Activated CD4-positive, alpha-beta memory T cell treated with anti-CD3 and anti-CD28 coated beads, Interleukin-2, amount 10 ng/mL, durations not matched to agents 7 days and 5 days (primary cell): Measurements from ENCODE around the gene RTKN2. TPM values are rescaled to one million over a fixed set of nuclear protein-coding genes. Genes with fewer than 3 reads are reported as not detected.

ENCODE experiments used
- CTCF ChIA-PET: fragments of 350-600 bp; sonication (Branson Sonifier 250); formaldehyde crosslinking; loops from one replicate; lab custom pipeline; 2021; ENCODE audit warnings: antibody characterized with exemption, inconsistent platforms; lab: Charles Lee
- POLR2A ChIA-PET: fragments of 350-600 bp; sonication (Branson Sonifier 250); formaldehyde crosslinking; loops from one replicate; lab custom pipeline; 2021; ENCODE audit warnings: antibody characterized with exemption; lab: Charles Lee
- DNase-seq: peaks from one replicate; pipeline ENCODE4 v3.0.0-alpha.2; 2020
- H3K27ac Mint-ChIP-seq: one replicate; pipeline ENCODE4 v1.8.0; 2021; ENCODE audit warnings: mild to moderate bottlenecking, mixed read lengths
- H3K27me3 Mint-ChIP-seq: one replicate; pipeline ENCODE4 v1.8.0; 2021; ENCODE audit warnings: mixed read lengths
- H3K36me3 Mint-ChIP-seq: one replicate; pipeline ENCODE4 v1.8.0; 2021; ENCODE audit warnings: low read depth, mixed read lengths
- H3K4me1 Mint-ChIP-seq: one replicate; pipeline ENCODE4 v1.8.0; 2021; ENCODE audit warnings: mixed read lengths
- H3K4me3 Mint-ChIP-seq: one replicate; pipeline ENCODE4 v1.8.0; 2021; ENCODE audit warnings: mild to moderate bottlenecking, mixed read lengths
- H3K9me3 Mint-ChIP-seq: one replicate; pipeline ENCODE4 v1.8.0; 2021; ENCODE audit warnings: mixed read lengths
- total RNA-seq, 2 experiments: library from RNA; stranded (reverse); gene quantifications; one replicate each; pipeline ENCODE4 v1.2.3, GENCODE V29; 2021

RTKN2 gene
- total RNA-seq, 2 experiments from 2014 or later: 6.6 to 6.9 TPM

DNA sequence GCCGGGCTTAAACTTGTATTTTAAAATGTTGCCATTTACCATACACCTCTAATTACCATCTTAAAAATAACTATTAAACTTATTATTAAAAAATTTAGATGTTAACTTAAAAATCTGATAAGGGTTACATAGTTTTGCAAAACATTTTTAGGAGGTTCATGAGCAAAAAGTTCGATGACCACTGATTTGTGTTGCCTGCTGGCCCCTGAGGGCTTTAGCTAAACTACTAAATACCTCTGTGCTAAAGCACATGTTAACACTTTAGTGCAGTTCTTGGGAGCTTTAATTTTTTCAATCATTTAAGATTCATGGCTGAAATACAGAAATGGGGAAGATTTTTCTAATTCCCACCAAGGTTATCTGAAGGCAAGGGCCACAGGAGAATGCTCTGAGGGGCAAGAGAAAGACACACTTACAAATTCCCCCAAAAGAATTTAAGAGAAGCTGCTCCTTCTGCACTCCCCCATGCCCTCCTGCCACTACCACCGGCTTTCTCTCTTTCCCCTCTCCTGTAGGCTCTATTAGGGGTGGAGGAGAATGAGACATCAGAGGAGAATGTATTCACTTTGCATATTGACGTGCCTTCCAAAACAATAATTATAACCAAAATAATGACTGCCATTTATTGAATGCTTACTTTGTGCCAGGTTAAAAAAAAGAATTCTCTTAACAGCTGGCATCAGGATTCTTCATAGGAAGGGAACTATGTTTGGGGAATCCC, 106.2 kb downstream of the RTKN2 start:
- H3K9me3 Mint-ChIP-seq: peaks cover 9% of the 10 kb centered on the region

DNA sequence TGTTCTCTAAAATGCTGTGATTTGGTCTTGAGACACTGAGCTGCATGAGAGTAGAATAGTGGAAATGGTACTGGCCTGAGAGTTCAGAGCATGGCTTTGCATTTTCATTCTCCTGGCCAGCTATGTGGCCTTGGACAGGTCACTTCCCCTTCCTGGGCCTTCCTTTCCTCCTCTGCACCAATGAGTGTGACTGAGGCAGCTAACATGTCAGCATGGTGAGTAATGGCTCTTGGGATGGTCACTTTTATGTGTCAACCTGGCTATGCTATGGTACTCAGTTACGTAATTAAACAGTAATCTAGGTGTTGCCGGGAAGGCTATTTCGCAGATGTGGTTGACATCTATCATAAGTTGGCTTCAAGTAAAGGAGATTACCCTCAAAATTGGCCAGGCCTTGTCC, 109.3 kb downstream of the RTKN2 start:
- Mint-ChIP-seq H3K4me1 (peaks cover 2% of the 10 kb centered on the region), H3K9me3 (peaks cover 12% of the 10 kb centered on the region), H3K4me3 (no peak overlapping the region), H3K36me3 (peaks cover 2% of the 10 kb centered on the region), H3K27ac (no peak overlapping the region), H3K27me3 (no peaks in the 10 kb centered on the region)
- ChIA-PET POLR2A (no interaction called here), CTCF (no interaction called here)
- DNase-seq: no peak

More for the DNA sequence above, 106.2 kb downstream of the RTKN2 start:
- Mint-ChIP-seq H3K36me3 (peaks cover 4% of the 10 kb centered on the region), H3K4me3 (no peak overlapping the region), H3K27me3 (no peaks in the 10 kb centered on the region), H3K4me1 (peaks cover 8% of the 10 kb centered on the region), H3K27ac (no peak overlapping the region)
- DNase-seq: no peak
- ChIA-PET POLR2A (interaction anchor here (1.2 to 1.7 kb wide), 2 partner anchors 9 to 22 kb away, joined by 5 read pairs; no protein-coding TSS in a partner anchor), CTCF (interaction anchor here (0.8 to 1.6 kb wide), 2 partner anchors 34 to 907 kb away, joined by 3 read pairs; no protein-coding TSS in a partner anchor)

DNA sequence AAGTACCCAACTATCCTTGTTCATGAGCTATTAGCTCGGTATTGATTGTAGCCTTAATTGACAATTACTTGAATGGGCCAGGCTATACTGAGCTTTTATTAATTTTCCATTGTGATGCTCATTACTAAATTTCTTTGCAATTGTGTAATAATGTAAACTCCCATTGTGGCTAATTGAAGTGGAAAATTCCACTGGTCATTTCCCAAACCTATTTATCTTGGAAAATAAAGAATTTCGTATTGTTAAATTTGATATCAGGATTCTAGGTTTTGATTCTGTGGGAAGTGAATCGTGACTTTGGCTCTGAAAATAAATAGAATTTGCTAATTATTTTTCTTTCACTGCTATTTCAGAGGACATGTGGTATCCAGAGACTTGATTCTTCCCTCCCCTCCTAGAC, 111.0 kb downstream of the RTKN2 start:
- H3K27me3 Mint-ChIP-seq: no peaks in the 10 kb centered on the region
- H3K4me1 Mint-ChIP-seq: peaks cover 2% of the 10 kb centered on the region
- peaks cover 18% of the 10 kb centered on the region for H3K9me3 Mint-ChIP-seq
- no peak overlapping the region for H3K27ac Mint-ChIP-seq
- no peak for DNase-seq
- CTCF ChIA-PET: interaction anchor here (1.2 kb wide), 1 partner anchor 88 kb away, joined by 3 read pairs; no protein-coding TSS in a partner anchor
- H3K4me3 Mint-ChIP-seq: no peak overlapping the region
- POLR2A ChIA-PET: interaction anchor here (1.2 kb wide), 2 partner anchors 12 to 37 kb away, joined by 4 read pairs; no protein-coding TSS in a partner anchor
- H3K36me3 Mint-ChIP-seq: peaks cover 1% of the 10 kb centered on the region

DNA sequence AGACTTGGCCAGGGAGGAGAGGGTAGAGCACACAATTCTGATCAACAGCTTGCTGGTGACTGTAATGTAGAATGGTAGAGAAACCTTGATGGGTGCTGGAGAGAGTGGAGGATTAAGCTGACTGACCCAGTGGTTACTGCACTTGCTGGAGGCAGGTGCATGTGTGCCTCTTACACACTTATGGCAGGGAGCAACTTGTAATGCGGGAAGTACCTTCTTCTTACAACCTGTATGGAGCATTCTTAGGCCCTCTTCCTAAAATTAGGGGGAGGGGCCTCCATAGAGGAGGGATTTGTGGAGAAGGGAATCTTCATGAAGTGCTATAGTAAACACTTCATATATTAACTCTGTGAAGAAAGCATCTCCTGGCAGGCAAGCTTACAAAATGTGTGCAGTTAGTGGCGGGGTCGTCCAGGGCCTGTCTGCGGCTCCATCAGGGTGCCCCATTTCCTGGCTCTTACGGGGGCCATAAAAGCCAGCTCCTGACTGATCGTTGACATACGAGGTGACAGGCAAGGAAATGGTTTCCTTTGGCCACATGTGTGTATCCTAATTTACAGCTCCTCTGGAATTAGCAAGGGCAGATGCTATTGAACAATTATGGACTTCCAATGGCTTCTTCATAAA, 113.5 kb downstream of the RTKN2 start:
- H3K27me3 Mint-ChIP-seq: no peaks in the 10 kb centered on the region
- H3K4me3 Mint-ChIP-seq: no peak overlapping the region
- CTCF ChIA-PET: no interaction called here
- no peak overlapping the region for H3K27ac Mint-ChIP-seq
- no peak for DNase-seq
- POLR2A ChIA-PET: no interaction called here
- peaks cover 8% of the 10 kb centered on the region for H3K36me3 Mint-ChIP-seq
- peaks cover 32% of the 10 kb centered on the region for H3K9me3 Mint-ChIP-seq
- H3K4me1 Mint-ChIP-seq: no peaks in the 10 kb centered on the region

DNA sequence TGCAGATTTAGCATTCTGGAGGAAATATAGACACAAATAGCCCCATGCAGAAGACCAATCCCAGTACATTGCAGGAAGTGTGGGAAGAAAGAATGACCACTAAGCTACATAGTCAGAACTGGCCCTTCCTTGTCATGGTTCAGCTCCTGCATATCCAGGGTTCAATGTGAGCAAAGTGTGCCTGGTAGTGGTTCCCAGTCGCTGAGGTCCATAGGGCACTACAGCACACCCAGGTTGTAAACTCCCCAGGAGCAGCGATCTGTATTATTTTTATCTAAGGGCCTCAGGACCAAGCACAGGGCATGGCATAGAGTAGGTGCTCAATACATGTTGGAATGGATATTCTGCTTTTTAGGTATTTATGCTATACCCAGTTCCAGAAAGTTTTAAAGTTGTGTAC, 114.4 kb downstream of the RTKN2 start:
- Mint-ChIP-seq H3K4me3 (no peak overlapping the region), H3K27me3 (no peaks in the 10 kb centered on the region), H3K4me1 (no peaks in the 10 kb centered on the region), H3K9me3 (peaks cover 32% of the 10 kb centered on the region), H3K27ac (no peak overlapping the region), H3K36me3 (peaks cover 8% of the 10 kb centered on the region)
- ChIA-PET POLR2A (no interaction called here), CTCF (no interaction called here)
- no peak for DNase-seq

DNA sequence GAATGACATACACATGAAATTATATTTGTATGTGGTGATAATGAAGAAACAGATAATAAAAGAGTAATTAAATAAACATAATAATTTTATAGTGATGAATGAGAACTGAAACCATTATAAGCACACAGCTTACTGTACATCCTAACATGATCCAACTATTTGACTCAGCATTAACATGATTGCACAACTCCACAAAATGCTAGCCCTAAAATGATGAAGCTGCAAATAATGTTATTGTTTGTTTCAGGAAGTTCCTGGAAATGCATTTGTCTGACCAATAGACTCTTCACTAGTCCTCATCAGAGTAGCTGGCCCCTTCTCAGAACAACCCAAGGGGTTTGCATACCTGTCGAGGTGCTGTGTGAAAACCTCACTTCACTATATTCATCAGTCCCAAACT, 115.5 kb downstream of the RTKN2 start:
- no peak for DNase-seq
- ChIA-PET POLR2A (no interaction called here), CTCF (no interaction called here)
- H3K4me1 Mint-ChIP-seq: no peaks in the 10 kb centered on the region
- H3K27ac Mint-ChIP-seq: no peak overlapping the region
- no peak overlapping the region for H3K4me3 Mint-ChIP-seq
- peaks cover 27% of the 10 kb centered on the region for H3K9me3 Mint-ChIP-seq
- peaks cover 8% of the 10 kb centered on the region for H3K36me3 Mint-ChIP-seq
- H3K27me3 Mint-ChIP-seq: no peaks in the 10 kb centered on the region

DNA sequence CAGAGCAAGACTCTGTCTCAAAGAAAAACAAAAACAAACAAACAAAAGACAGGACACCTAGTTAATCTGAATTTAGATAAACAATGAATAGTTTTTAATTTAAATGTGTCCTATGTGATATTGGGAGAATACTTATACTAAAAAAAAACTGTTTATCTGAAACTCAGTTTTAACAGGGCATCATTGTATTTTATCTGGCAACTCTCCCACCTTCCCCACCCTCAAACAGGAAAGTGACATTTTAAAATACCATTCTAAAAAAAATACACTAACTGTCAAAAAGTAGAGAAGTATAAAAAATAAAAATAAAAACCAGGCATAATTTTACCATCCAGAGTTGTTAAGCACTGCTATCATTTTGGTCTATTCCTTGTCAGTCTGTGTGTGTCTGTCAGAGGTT, 119.0 kb downstream of the RTKN2 start:
- Mint-ChIP-seq H3K4me1 (no peaks in the 10 kb centered on the region), H3K9me3 (peaks cover 20% of the 10 kb centered on the region), H3K27me3 (no peaks in the 10 kb centered on the region), H3K36me3 (peaks cover 8% of the 10 kb centered on the region), H3K4me3 (no peak overlapping the region), H3K27ac (no peak overlapping the region)
- DNase-seq: no peak
- POLR2A ChIA-PET: no interaction called here
- CTCF ChIA-PET: no interaction called here

DNA sequence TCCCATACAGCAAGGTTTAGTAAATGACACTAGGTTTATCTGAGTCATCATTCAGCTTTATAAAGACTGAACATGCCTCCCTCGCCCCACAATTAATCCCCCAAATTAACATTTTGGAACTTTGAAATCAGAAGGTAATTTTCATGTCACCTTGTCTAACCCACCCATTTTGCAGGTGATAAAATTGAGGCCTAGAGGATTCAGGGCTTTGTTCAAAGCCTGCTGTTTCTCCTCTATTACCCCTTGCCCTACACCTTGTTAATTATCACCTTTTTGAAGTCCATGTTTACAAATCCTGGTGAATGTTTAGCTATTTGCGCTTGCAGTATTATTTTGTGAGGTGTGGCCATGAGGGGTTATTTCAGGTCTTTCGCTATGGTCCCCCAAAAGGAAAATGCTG, 120.5 kb downstream of the RTKN2 start:
- no peaks in the 10 kb centered on the region for H3K4me1 Mint-ChIP-seq
- H3K27me3 Mint-ChIP-seq: no peaks in the 10 kb centered on the region
- peaks cover 24% of the 10 kb centered on the region for H3K9me3 Mint-ChIP-seq
- H3K36me3 Mint-ChIP-seq: peaks cover 8% of the 10 kb centered on the region
- H3K4me3 Mint-ChIP-seq: no peak overlapping the region
- no peak overlapping the region for H3K27ac Mint-ChIP-seq
- CTCF ChIA-PET: interaction anchor here (1.6 kb wide), 1 partner anchor 97 kb away, joined by 5 read pairs; no protein-coding TSS in a partner anchor
- DNase-seq: no peak
- POLR2A ChIA-PET: interaction anchor here (1.0 kb wide), 1 partner anchor 35 kb away, joined by 3 read pairs; no protein-coding TSS in a partner anchor

DNA sequence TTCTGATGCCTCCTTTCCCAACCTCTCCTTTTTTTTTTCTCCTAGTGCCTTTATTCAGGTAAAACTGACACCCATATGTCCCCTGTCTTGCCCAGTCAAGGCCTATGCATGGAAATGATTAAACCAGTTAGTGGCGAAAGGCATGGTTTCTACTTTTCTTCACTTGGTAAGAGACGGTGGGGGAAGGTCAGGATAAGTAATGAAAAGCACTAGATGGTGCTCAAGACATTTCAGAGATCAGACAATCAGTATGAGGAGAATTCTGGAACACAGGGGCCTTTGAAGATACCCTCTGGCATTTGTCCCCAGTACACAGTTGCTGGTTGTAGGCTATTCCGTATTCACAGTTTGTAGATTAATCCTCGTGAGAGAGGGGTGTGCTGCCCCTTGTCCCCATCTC, 121.2 kb downstream of the RTKN2 start:
- Mint-ChIP-seq H3K27ac (no peak overlapping the region), H3K27me3 (no peaks in the 10 kb centered on the region), H3K36me3 (peaks cover 14% of the 10 kb centered on the region), H3K4me1 (no peaks in the 10 kb centered on the region), H3K9me3 (peaks cover 29% of the 10 kb centered on the region), H3K4me3 (no peak overlapping the region)
- DNase-seq: no peak
- CTCF ChIA-PET: interaction anchor here (1.6 kb wide), 1 partner anchor 98 kb away, joined by 5 read pairs; no protein-coding TSS in a partner anchor
- POLR2A ChIA-PET: no interaction called here

DNA sequence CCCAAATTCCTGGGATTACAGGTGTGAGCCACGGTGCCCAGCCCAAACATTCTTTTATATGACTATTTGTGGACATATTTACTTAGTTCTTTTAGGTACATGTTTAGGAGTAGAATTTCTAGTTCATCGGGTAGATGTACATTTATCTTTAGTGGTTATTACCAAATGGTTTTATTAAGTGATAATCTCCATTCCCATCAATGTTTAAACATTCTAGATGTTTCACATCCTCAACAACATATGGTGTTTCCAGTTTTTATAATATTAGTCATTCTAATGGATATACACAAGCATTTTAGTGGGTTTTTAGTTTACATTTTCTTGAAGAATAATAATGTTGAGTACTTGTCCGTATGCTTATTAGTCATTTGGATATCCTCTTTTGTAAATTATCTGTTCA, 131.7 kb downstream of the RTKN2 start:
- no peaks in the 10 kb centered on the region for H3K27me3 Mint-ChIP-seq
- H3K36me3 Mint-ChIP-seq: peaks cover 28% of the 10 kb centered on the region
- H3K4me3 Mint-ChIP-seq: no peak overlapping the region
- peaks cover 24% of the 10 kb centered on the region for H3K9me3 Mint-ChIP-seq
- no peak overlapping the region for H3K27ac Mint-ChIP-seq
- no peak for DNase-seq
- CTCF ChIA-PET: interaction anchor here (0.7 kb wide), 1 partner anchor 112 kb away, joined by 4 read pairs; no protein-coding TSS in a partner anchor
- POLR2A ChIA-PET: no interaction called here
- peaks cover 15% of the 10 kb centered on the region for H3K4me1 Mint-ChIP-seq

DNA sequence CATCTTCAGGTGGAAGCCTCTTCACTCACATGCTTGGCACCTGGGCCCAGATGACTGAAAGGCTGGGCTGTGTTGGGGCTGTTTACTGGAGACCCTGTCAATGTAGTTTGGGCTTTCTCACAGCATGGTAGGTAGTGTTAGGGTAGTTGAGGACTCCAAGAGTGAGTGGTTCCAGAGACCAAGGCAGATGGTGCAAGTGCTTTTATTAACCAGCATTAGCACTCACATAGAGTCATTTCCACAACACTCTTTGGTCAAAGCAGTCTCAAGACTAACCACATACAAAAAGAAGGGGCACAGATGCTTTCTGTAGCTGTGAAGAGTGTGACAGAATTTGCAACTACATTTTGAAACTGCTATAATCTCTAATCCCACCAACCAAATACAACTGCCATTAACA, 135.0 kb downstream of the RTKN2 start:
- Mint-ChIP-seq H3K27me3 (no peaks in the 10 kb centered on the region), H3K4me1 (peaks cover 15% of the 10 kb centered on the region), H3K36me3 (peaks cover 27% of the 10 kb centered on the region), H3K4me3 (no peak overlapping the region), H3K27ac (no peak overlapping the region), H3K9me3 (peaks cover 23% of the 10 kb centered on the region)
- POLR2A ChIA-PET: no interaction called here
- DNase-seq: no peak
- CTCF ChIA-PET: no interaction called here
